NCI-H774 (cell line): Measurements from ENCODE around the gene DDN.

ENCODE experiments used
- DNase-seq: peaks from one replicate; lab custom pipeline; 2025; lab: John Stamatoyannopoulos, UW

The DDN gene

DNA sequence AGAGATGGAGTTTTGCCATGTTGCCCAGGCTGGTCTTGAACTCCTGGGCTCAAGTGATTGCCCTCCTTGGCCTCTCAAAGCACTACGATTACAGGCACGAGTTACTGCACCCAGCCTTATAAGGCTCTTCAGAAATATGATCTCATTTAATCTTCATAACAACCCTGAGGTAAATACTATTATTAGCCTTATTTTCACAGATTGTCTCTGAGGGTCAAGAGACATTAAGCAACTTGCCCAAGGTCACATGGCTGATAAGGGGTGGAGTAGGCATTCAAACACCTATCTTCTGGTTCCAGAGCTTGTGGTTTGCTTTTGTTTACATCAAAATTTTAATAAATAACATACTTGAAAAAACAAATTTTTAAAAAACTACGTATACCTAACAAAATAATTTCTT, 14.3 kb upstream of the DDN start:
- no peak for DNase-seq

DNA sequence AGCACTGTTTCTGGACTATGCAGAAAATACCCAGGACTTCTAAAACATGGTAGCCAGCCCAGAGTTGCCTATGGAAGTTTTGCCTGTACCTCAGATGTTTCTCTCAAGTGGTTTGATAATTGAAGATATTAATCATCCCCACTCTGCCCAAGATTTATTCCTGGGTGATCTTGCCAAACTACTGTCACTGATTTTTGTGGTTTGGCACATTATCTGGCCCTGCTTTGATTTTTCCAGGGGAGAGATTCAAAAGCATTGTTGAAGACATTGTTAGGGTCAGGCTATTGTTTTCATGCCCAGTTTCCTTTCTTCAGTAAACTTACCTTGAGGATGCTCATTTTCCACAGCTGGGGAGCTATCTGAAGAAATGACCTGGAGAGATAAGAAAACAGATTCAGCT, 13.6 kb upstream of the DDN start:
- DNase-seq: no peak

DNA sequence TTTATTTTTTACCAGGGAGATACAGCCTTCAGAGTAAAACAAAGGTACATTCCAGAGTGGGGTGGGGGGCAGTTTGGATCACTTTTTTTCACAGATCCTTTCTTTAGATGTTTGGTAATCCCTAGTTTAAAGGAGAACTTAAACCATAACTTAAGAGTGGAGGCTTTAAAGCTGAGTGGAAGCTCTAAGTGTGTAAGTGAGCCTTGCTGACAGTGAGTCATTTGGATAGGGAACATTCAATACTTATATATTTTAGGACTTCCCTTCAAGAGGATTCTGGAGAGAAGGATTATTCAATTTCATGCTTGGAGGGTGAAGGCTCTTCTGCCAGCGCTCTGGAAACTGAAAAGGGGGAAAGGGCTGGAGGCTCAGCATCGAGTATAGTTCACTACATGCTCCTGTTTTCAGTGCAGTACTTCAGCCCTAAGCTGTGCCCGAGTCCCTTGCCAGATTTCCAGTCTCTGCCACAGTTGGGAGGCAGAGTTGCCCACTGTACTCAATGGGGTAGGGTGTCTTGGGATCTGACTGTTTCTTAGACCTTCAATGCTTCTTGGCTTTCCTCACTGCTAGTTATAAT, 11.0 kb upstream of the DDN start:
- DNase-seq: no peak

DNA sequence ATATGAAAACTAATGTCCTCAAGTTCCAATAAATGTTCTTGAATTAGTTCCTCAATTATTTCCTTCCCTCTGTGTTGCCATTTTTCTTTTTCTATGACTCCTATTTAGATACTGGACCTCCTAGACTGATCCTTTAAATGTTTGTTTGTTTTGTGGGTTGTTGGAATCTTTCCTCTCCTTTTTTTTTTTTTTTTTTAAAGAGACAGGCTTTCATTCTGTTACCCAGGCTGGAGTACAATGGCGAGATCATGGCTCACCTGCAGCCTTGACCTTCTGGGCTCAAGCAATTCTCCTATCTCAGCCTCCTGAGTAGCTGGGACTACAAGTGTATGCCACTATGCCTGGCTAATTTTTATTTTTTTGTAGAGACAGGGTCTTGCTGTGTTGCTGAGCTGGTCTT, 9.8 kb upstream of the DDN start:
- DNase-seq: no peak

DNA sequence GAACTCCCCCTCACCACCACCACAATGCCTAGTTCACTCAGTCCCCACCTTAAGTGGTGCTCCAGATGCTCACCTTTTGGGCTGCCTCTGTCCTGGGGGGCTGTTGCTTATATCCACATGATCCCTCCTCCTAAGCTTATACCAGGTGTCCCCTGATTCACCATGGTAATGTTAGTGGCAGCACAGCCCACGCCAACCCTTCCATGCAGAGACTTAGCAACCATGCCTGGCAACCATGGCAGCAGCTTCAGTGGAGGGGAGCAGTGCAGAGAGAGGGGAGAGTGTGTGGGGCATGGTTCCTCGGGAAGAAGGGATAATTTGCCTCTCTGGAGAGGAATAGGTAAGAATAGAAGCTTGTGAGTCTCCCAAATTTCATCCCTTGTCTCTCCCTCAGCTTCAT, 1.2 kb upstream of the DDN start:
- DNase-seq: no peak

DNA sequence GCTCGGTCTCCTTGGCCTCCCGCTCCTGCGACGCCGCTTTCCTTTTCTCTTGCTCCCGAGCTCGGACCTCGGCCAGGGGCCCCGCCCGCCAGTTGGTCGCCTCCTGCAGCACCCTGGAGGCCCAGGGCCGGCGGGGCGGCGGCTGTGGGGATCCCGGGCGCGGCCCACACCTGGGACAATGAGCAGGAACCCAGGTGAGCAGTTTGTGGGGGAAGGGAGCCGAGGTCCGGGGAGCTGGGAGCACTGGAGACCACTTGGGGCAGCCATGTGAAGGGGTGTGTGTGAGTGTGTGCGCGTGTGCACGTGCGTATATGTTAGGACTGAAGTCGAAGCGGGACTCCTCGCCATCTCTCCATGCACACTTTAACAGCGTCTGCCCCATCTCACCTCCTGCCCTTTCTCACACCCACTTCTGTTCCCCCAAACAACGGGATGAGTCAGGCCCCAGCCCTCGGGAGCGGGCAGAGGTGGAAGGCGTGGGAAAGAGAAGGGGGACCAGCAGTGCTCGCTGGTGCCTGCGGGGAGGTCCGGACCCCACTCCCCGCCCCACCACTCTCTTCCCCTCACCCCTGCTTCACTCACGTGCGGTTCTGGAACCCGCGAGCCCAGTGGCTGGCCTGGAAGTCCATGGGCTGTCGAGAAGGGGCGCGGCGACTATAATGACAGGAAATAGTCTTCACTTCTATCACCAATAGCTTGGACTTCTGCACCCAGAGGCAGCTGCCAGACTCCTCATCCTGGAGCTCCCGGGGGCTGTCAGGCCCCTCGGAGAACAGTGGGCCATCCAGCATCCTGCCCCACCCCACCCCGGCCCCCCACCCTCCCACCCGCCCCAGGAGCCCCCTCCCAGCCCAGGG, 450 bp downstream of the DDN start:
- DNase-seq: no peak

DNA sequence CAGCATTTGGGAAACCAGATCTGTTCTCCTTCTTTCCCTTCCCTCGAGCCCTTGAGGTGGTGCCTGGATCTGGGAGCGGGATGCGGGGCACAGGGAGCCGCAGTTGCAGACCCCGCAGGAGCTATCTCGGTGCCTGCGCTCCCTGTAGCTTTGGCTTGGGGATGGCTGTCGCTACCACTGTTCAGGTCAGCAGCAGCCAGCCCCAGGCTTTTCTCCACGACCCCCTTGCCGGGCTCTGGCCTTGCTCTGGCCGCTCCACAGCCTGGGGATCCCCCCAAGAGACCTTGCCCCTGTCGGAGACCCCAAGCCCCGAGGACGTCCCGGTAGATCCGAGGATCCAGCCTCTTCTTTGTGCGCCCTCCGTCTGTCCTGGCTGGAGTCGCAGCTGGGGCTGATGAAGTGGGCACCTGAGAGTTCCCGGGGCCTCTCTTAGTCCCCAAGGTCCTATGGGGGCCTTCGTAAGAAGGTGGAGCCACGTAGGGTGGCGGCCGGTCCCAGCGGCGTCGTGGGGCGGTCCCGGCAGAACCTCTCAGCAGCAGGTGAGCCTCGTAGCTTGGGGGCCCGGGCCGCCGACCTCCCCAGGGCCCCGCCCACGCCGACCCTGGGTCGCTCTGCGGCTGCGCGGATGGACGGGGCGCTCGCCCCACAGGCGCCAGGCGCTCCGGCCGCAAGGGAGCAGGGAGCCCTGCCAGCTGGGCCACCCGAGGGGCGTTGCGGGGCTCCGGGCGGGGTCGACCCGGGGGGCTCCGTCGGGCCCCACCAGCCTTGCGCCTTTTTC, 1.3 kb downstream of the DDN start:
- peak; percentile 36 for DNase-seq

DNA sequence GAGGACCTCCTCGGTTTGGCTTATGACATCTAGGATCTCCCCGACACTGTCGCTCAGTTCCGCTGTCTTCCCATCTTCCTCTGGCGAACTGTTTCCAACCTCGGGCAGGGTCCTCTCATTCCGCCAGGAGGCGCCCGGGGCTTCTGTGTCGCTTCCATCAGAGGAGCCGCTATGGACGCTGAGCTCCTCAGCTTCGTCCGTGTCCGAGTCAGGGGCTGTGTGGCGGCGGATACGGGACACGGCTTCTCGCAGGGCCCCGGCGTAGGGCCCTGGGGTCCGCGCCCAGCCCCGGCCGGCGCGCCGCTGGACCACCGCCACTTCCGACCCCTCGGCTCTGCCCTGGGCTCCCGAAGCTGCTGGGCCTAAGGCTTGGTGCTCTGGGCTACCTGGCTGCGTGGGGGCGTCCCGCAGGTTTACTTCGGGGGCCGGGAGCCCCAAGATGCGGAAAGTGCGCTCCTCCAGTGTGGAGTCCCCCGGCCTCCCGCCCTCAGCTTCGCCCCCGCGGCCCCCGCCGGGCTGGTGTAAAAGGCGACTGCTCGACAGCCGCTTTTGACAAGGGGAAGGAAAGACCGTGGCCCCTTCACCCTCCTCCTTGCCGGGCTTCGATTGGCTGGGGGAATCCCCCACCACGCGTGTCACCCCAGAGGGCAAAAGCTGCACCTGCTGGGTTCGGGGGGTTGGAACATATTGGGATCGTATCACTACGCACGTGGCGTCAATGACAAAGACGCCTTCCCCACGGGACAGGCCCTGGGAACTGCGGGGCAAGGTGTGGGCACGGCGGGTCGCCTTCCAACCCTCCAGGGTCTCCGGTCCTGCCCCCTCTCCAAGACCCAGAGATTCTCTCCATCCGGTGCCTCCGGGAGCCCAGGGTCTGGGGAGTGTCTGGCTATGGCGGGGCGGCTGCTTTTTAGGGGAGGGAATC, 2.1 kb downstream of the DDN start:
- DNase-seq: peak; percentile 63

DNA sequence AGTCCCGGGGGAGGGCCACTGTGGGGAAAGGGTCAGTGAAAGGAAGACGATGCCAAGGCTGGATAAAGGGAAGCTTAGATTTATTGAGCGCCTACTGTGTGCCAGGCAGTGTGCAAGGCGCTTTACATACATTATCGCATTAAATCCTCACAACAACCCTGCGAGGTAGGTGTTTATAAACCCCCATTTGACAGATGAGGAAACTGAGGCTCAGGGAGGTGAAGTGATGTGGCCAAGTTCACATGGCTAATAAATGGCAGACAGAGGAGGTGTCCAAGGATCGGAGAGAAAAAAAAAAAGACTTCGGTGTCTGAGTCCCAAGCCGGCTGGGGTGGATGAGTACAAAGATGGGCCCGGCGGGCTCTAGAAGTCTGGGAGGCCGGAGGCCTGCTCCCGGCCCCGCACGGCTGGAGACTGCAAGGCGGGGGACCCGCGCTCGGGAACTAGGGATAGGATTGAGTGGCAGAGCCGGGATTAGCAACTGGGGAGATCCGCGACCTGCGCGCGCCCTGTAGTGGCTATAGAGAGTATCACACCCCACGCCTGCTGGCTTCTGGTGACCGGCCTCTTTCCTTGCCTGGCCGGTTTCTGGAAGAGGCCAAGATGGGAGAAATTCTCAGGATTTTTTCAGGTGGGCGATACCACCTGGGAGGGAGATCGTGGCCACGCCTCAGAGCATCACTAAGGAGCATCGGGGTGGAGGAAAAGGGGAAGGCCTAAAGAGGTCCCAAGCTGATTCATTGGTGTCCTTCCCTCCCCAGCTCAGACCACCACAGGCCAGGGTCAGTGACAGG, 3.9 kb downstream of the DDN start:
- DNase-seq: peak; percentile 66

DNA sequence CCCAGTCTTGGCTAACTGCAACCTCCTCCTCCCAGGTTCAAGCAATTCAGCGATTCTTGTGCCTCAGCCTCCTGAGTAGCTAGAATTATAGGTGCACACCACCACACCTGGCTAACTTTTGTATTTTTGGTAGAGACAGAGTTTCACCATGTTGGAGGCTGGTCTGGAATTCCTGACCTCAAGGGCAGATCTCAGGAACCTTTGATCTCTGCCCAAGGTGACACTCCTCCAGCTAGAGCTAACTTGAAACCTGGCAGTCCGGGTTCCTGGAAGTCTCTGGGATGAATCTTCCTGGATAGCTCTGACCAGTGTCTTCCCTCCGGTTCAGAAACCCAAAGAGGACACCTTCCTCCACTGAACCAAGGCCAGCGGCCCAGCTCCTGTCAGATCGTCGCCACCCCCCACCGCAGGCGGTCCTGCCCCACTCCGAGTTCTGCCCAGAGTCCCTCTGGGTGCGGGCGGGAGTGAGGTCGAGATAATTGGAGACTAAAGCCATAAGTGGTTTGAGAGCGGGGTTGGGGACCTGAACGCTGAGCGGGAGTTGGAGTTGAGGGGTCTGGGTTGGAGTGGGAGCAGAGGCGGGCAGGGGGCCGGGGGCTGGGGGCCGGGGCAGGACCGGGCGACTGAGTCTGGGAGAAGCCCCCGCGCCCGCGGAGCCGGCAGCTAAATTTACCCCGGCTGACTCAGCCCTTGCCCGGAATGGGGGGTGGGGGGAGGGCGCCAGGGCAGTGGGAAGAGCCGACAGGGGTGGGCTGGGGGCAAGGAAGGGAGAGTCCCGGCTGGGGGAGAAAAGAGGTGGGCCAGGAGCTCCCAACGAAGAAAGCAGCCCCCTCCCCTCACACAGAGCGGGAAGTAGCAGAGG, 4.7 kb downstream of the DDN start:
- no peak for DNase-seq

DNA sequence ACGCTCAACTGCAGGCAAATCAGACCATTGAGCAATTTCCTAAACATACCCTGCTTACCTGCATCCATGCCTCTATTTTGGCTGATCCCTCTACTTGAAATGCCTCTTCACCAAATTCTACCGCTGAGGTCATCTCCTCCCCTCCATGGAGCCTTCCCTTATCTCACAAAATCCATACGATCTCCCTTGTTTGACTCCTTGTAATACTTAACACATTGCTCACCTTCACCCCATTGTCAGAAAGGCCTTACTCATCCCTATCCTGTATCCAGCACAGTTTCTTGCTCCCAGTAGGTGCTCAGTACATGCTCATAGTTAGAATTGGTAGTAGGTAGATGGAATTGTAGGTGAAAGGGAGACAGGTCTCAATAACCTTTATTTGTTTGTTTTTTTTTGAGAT, 5.4 kb downstream of the DDN start:
- no peak for DNase-seq

DNA sequence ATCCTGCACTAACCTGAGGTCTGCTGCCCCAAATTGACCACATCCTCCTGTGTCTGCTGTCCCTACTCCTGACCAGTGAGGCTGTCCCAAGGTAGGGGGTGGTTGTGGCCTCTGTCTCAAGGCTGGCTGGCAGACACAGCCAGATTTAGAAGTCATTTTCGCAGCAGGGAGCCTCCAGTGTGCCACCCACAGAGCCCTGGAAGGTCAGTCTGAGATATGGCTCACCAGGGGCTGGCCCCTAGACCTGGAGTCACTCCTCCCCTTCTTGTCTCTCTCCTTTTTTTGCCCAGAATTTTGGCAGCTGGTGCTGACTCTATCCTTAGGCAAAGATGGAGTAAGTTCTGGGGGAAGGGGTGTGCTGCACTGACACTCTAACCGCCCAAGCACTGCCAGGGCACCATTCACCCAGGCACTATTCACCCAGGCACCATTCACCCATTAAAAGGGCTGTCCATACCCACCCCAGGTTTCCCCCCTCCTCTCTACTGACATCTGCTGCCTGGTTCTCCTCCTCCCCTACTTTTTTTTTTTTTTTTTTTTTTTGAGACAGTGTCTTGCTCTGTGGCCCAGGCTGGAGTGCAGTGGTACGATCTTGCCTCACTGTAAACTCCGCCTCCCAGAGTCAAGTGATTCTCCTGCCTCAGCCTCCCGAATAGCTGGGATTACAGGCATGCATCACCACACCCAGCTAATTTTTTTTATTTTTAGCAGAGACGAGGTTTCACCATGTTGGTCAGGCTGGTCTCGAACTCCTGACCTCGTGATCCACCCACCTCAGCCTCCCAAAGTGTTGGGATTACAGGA, 7.7 kb downstream of the DDN start:
- no peak for DNase-seq

DNA sequence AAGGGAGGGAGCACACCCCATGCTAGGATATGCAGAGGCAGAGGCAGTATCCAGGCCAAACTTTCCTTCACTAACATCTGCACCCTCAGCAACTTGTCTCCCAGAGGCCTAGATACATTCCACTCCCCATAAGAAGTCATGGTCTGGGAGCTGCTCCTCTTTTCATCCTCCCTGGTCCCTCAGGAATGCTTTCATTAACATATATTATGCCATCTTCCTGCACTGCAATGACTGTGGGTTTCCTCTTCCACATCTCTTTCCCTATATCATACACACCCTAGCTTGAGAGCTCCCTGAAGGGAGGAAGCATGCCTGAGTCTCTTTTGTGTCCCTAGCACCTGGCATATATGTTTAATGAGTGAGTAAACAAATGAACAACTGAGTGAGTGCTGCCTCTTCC, 8.6 kb downstream of the DDN start:
- peak; percentile 24 for DNase-seq

DNA sequence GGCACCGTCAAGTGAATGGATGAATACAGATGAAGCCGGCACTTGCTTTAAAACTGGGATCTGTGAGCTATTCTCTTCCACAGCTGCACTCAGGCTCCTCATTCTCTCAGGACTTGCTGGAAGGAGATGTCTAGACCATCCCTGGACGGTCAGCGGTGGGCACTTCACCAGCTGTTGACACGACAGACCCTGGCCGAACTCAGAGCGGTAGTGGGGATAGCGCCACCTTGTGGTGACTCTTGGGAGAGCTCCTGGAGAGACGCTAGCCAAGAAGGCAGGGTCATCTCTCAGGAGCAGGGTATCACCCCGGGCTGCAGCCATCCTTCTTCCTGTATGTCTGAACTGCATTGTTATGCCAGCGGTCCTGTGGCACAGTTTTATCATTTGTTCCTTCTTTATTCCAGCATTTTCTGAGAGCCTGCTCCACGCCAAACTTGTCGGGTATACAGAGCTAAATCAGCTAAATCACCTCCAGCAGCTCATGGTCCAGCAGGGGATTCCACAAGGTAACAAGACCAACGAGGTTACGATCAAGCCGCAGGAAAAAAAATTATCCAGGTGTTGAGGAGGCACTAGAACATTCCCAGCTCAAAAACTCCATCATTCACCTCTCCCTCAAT, 11.0 kb downstream of the DDN start:
- DNase-seq: peak; percentile 45

DNA sequence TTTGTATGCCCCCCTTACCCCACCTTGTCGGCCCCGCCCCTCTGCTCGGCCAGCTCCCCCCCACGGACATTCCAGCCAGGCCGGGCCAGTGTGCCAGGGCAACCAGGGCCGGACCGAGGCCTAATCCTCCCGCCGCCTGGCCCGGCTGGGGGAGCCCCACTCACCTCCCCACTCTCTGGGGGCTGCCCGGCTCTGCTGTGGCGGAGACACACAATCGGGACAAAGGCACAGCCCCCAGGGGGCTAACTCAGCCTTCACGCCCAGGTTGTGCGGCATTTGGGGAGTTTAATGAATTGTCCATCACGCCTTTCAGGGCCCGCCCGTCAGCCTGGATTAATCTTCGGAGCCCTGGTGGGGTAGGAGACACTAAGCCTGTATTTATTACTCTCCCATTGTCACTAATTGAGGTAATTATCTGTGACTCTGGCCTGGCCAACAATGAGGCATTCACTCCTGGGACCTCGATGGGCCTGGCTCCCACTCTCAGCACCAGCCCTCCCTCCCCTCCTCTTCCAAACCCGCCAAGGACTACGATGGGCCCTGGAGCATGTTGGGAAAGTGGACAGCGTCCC, 12.4 kb downstream of the DDN start:
- no peak for DNase-seq

DNA sequence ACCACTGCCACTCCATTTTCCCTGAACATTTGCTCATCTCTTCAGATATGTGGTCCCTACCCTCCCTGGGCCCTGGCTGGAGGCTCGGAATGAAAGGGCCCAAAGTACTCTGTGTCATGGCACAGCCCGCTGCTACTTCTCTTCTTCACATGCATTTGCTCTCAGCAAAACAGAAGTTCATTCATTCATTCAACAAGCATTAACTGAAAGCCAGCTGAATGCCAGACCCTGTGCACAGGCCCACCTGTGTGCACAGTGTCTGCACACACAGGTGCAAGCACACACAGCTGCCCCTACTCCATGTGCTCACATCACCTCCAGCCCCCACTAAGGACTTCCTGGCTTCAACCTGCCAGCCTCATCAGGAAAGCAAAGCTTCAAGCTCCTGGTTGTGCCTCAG, 13.3 kb downstream of the DDN start:
- no peak for DNase-seq

DNA sequence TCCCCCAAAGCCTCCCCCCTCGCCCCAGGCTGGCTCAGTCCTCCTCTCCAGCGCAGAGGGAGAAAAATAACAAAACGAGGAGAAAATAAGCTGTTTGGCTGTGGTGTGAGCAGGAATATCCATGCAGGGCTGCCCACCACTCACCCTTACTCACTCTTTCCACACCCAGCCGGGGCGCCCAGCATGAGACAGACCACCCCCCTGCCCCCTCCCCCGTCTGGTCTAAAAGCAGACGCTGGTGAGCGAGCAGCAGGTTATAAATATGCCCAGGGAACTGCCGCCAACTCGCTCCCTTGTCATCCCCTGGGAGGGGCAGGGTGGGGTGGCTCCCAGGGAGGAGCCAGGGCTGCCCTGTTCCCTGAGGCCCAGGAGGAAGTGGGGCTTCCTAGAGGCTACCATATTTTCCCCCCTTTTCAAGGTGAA, 13.7 kb downstream of the DDN start:
- DNase-seq: no peak

DNA sequence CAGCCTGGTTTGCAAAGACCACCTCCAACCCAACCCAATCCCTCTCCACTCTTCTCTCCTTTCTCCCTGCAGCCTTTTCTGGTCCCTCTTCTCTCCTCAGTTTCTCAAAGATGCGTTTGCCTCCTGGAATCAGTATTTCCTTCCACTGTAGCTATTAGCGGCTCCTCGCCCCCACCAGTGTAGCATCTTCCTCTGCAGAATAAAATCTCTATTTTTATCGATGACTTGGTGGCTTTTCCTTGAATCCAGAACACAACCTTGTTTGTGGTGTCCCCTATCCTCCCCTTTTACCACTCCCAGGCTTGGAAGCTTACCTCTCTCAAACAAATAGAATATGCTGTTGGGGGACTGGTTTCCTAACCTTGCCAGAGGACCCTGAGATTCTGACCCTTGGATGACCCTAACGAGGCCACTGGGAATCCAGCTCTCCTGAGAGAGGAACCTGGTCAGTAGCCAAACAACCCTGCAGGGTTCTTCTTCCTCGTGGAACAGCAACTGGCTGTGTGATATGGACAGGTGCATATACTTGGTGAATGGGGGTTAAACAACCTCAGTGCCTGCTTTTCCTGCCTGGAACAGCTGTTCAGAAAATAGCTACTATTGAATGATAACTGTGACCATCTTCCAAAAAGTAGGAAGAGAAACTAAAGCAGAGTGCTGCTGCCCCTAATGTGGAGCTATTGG, 16.6 kb downstream of the DDN start:
- no peak for DNase-seq
